Astrocyte (in vitro differentiated cells and primary cell): ENCODE data around the gene MESD. TPM values are rescaled to one million over a fixed set of nuclear protein-coding genes. Genes with fewer than 3 reads are reported as not detected.

Source experiments
- DNase-seq: peaks from one replicate; pipeline ENCODE4 v3.0.0-alpha.2; 2010; ENCODE audit warnings: low read depth
- FAIRE-seq: peaks from 2 replicates; lab custom pipeline; 2011; peaks lifted over from hg19 to GRCh38; lab: Jason Lieb, UNC
- H2AFZ ChIP-seq: 2 replicates; pipeline ENCODE4 v1.6.0; 2012; ENCODE audit warnings: low read depth, low read length, inconsistent platforms
- H3K27ac ChIP-seq: 2 replicates; pipeline ENCODE4 v1.5.1; 2011; ENCODE audit warnings: low read depth, low read length, inconsistent platforms
- H3K27me3 ChIP-seq: 2 replicates; pipeline ENCODE4 v1.6.0; 2011; ENCODE audit warnings: low read length, inconsistent platforms; ENCODE audit not compliant: insufficient read depth
- H3K36me3 ChIP-seq: 2 replicates; pipeline ENCODE4 v1.5.1; 2011; ENCODE audit warnings: low read length, inconsistent platforms; ENCODE audit not compliant: insufficient read depth
- H3K4me1 ChIP-seq: 2 replicates; pipeline ENCODE4 v1.5.1; 2011; ENCODE audit warnings: low read length, inconsistent platforms; ENCODE audit not compliant: insufficient read depth
- H3K4me2 ChIP-seq: 2 replicates; pipeline ENCODE4 v1.6.0; 2012; ENCODE audit warnings: low read length, inconsistent platforms
- H3K4me3 ChIP-seq: 2 replicates; pipeline ENCODE4 v1.5.1; 2011; ENCODE audit warnings: low read depth, mild to moderate bottlenecking, low read length, inconsistent platforms; ENCODE audit not compliant: insufficient read depth
- H3K79me2 ChIP-seq: 2 replicates; pipeline ENCODE4 v1.6.0; 2012; ENCODE audit warnings: mild to moderate bottlenecking, low read length, inconsistent platforms; ENCODE audit not compliant: insufficient read depth
- H3K9ac ChIP-seq: 2 replicates; pipeline ENCODE4 v1.6.0; 2012; ENCODE audit warnings: mild to moderate bottlenecking, low read length, inconsistent platforms
- H3K9me3 ChIP-seq: 2 replicates; pipeline ENCODE4 v1.5.1; 2012; ENCODE audit warnings: low read depth, mild to moderate bottlenecking, low read length, inconsistent platforms; ENCODE audit not compliant: insufficient read depth
- H4K20me1 ChIP-seq: 2 replicates; pipeline ENCODE4 v1.6.0; 2012; ENCODE audit warnings: low read length, inconsistent platforms; ENCODE audit not compliant: insufficient read depth
- H3K27ac Mint-ChIP-seq: one replicate; pipeline ENCODE4 v1.8.0; 2021; ENCODE audit warnings: mild to moderate bottlenecking, mixed read lengths; ENCODE audit not compliant: unreplicated experiment
- H3K27me3 Mint-ChIP-seq: one replicate; pipeline ENCODE4 v1.8.0; 2021; ENCODE audit warnings: low read depth, mixed read lengths; ENCODE audit not compliant: unreplicated experiment
- H3K36me3 Mint-ChIP-seq: one replicate; pipeline ENCODE4 v1.8.0; 2021; ENCODE audit warnings: low read depth, mixed read lengths; ENCODE audit not compliant: unreplicated experiment
- H3K4me1 Mint-ChIP-seq: one replicate; pipeline ENCODE4 v1.8.0; 2021; ENCODE audit warnings: low read depth, mixed read lengths; ENCODE audit not compliant: unreplicated experiment
- H3K4me3 Mint-ChIP-seq: one replicate; pipeline ENCODE4 v1.8.0; 2021; ENCODE audit warnings: mild to moderate bottlenecking, moderate library complexity, mixed read lengths; ENCODE audit not compliant: unreplicated experiment
- H3K9me3 Mint-ChIP-seq: one replicate; pipeline ENCODE4 v1.8.0; 2021; ENCODE audit warnings: mild to moderate bottlenecking, mixed read lengths; ENCODE audit not compliant: unreplicated experiment
- CTCF ChIP-seq: IDR thresholded peaks from 2 replicates; pipeline ENCODE4 v1.5.1; 2011; ENCODE audit warnings: low read depth, mild to moderate bottlenecking, inconsistent platforms, low read length, moderate library complexity; ENCODE audit not compliant: insufficient read depth
- EZH2 ChIP-seq: IDR thresholded peaks from 2 replicates; pipeline ENCODE4 v1.6.1; 2012; ENCODE audit warnings: mild to moderate bottlenecking, low read length, inconsistent platforms; ENCODE audit not compliant: insufficient read depth
- total RNA-seq: library from RNA; stranded (reverse); gene quantifications from 2 replicates; pipeline ENCODE4 v1.2.1, GENCODE V29; 2021

Gene MESD
- total RNA-seq, 1 donor from 2014 or later: 33.1 TPM

DNA sequence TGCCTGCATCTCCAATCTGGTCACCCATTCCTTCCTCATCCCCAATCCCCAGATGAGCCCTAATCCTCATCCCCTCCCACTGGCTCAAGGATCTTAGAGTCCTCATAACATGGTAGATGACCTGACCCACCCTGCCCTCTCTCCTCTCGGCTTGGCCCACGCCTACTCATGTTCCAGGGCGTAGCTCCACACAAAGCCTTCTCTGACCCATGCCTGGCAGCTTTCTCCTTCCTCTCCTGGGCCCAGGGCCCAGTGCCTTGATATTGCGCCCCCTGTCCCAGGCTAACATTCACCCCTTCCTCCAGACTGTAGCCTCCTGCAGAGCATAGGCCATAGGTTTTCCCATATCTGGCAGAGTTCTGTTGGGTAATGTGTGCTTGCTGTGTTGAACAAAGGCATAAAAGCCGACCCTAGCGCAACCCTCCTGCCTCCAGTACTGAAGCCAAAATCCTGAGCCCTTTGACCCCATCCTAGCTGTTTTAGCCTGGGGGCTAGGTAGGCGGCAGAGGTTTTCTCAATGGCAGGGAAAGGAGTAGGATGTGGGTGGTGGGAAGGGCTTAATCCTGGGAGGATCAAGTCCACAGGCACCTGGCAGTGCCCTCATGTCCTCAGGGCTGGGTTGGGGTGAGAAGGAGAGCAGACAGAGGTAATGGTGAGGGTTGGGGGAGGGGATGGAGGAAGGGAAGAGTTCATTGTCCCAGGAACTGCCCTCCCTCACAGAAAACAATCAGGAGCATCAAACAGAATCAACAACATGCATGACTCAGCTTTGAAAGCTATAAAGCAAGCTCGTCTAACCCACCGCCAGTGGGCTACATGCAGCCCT lies 35.5 kb downstream of the MESD start:
- Histone ChIP-seq H3K27ac (no peak overlapping the region), H4K20me1 (peaks cover 12% of the 10 kb centered on the region), H3K9me3 (no peaks in the 10 kb centered on the region), H3K4me2 (no peak overlapping the region), H3K4me3 (no peak overlapping the region), H3K36me3 (peaks cover 4% of the 10 kb centered on the region), H3K27me3 (no peaks in the 10 kb centered on the region), H3K79me2 (no peaks in the 10 kb centered on the region), H3K9ac (no peak overlapping the region), H2AFZ (no peak overlapping the region), H3K4me1 (peaks cover 21% of the 10 kb centered on the region)
- H3K27me3 Mint-ChIP-seq: no peaks in the 10 kb centered on the region
- H3K36me3 Mint-ChIP-seq: peaks cover 14% of the 10 kb centered on the region
- no peak for DNase-seq
- no peak overlapping the region for H3K4me3 Mint-ChIP-seq
- H3K27ac Mint-ChIP-seq: peak overlapping the region; percentile 50
- TF ChIP-seq EZH2: no peak
- no peak for TF ChIP-seq CTCF
- no peak for FAIRE-seq
- H3K9me3 Mint-ChIP-seq: no peaks in the 10 kb centered on the region
- peaks cover 40% of the 10 kb centered on the region for H3K4me1 Mint-ChIP-seq

DNA sequence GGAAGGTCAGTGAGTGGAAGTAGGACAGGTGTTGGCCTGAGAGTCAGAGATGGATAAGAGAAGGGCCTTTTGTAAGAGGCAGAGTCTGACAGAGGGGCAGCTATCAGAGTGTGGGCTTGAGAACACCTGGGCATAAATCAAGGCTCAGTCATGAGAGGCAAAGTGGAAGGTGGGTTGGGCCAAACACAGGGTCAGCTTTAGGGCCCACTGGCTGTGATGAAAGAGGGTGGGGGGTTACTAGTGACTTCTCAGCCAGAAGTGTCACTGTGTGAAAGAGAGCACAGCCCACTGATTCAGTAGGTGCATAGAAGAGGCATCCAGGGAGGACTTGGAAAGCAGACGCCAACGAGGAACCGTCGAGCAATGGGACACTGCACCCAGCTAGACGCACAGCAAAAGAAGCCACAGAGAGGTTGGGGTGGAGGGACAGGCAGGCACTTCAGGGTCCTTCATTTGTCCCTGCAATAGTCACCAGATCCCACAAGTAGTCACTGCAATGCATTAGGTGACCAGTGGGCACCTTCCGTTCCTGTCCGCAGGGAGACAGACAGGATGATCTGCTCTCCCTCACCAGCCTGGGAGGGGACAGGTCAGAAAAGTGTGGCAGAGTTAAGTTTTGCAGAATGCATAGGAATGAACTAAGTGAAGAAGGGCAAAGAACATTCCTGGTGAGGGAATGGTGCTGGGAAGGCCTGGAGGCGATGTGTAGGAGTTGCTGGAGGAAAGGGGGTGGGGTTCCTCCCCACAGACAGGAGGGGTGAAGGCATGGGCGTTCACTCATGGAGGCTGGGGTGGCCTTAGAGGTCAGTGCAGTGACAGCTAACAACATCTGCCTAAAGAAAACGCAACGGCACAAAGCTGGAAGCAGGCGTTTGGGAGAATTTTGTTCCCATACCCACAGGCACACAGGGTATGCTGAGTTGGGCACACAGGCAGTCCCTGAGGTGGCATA lies 36.3 kb downstream of the MESD start:
- TF ChIP-seq EZH2 (no peak), CTCF (no peak)
- FAIRE-seq (no peak), DNase-seq (no peak)
- Histone ChIP-seq H3K27me3 (no peaks in the 10 kb centered on the region), H4K20me1 (peaks cover 12% of the 10 kb centered on the region), H3K79me2 (no peaks in the 10 kb centered on the region), H3K9ac (no peak overlapping the region), H3K9me3 (no peaks in the 10 kb centered on the region), H2AFZ (no peak overlapping the region), H3K4me1 (peaks cover 19% of the 10 kb centered on the region), H3K27ac (no peak overlapping the region), H3K4me2 (no peak overlapping the region), H3K4me3 (no peak overlapping the region), H3K36me3 (peaks cover 6% of the 10 kb centered on the region)
- Mint-ChIP-seq H3K27me3 (no peaks in the 10 kb centered on the region), H3K4me3 (no peak overlapping the region), H3K9me3 (no peaks in the 10 kb centered on the region), H3K36me3 (peaks cover 13% of the 10 kb centered on the region), H3K27ac (no peak overlapping the region), H3K4me1 (peaks cover 40% of the 10 kb centered on the region)
